HuH-7 (cell line): ENCODE measurements around the gene WWTR1.

Experiments
- DNase-seq: peaks from one replicate; pipeline ENCODE4 v3.0.0; 2011; ENCODE audit warnings: low spot score

WWTR1 gene

GRCh38 chr3:149470381-149470780 lies 187.4 kb downstream of the WWTR1 start:
- DNase-seq, result no peak

DNA sequence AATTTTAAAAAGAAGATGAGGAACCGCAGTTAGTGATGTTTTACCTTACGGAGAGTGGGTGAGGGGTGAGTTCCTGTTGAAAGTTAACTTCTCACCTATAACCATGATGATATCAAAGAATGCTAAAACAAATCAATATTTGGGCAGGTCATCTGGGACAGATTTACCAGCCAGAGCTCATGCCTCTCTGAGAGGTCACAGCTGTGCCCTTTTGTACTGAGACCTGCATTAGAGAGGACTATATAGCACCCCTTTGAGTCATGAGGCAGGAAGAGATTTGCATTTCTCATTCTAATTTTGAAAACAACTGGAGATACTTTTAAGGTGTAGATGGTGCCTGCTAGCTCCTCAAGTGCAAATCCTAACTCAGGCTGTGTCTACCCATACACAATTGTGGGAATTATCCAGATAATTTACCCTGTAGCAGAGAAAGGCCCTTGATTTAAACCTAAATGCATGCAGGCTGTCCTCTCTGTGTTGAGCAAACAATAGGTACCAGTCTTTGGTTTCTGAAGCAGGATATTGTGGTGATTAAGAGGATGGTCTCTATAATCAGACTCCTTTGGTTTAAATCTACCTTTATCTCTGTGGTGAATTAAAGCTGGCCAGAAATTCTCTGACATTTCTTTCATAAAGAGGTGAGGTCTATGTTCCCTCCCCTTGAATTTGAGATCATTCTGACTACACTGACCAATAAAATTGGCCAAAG lies 189.2 kb downstream of the WWTR1 start:
- DNase-seq, result no peak
